ENCODE data around the gene NKG7.

The NKG7 gene

GRCh38 chr19:51389143-51389542 is 16.7 kb upstream of the NKG7 start:
- no peak overlapping the region for H3K4me3 ChIP-seq (ENCODE audit: low read depth, low read length)
- DNase-seq (ENCODE audit: low read depth) = no peak
- no peak for TF ChIP-seq CTCF (IDR thresholded peaks at IDR 0.05; ENCODE audit: insufficient read depth, low read depth, low read length, missing control alignments)

- DNase-seq (ENCODE audit: low read depth) = no peak
- TF ChIP-seq CTCF (IDR thresholded peaks at IDR 0.05; ENCODE audit: insufficient read depth, low read depth, low read length, missing control alignments) = no peak
- no peak within 1 kb of the TSS for H3K4me3 ChIP-seq (ENCODE audit: low read depth, low read length)
These were observed 15.5 kb upstream of the NKG7 start, which contains the start of gene LIM2 for GRCh38 chr19:51387924-51388389. Gene LIM2 (minus strand): TSS chr19:51387974. CDS start chr19:51387443, 531 bp downstream.

GRCh38 chr19:51386882-51387520 is 14.5 kb upstream of the NKG7 start:
- DNase-seq (ENCODE audit: low read depth) = no peak
- H3K4me3 ChIP-seq (ENCODE audit: low read depth, low read length) = no peak overlapping the region

GRCh38 chr19:51382004-51382403 is 9.6 kb upstream of the NKG7 start:
- no peak for TF ChIP-seq CTCF (IDR thresholded peaks at IDR 0.05; ENCODE audit: insufficient read depth, low read depth, low read length, missing control alignments)
- H3K4me3 ChIP-seq (ENCODE audit: low read depth, low read length) = no peak overlapping the region
- no peak for DNase-seq (ENCODE audit: low read depth)

More at GRCh38 chr19:51386882-51387520, 14.5 kb upstream of the NKG7 start:
- TF ChIP-seq CTCF (IDR thresholded peaks at IDR 0.05; ENCODE audit: insufficient read depth, low read depth, low read length, missing control alignments) = no peak

GRCh38 chr19:51380379-51380778 is 7.9 kb upstream of the NKG7 start:
- TF ChIP-seq CTCF (IDR thresholded peaks at IDR 0.05; ENCODE audit: insufficient read depth, low read depth, low read length, missing control alignments) = no peak
- H3K4me3 ChIP-seq (ENCODE audit: low read depth, low read length) = no peak overlapping the region
- no peak for DNase-seq (ENCODE audit: low read depth)

GRCh38 chr19:51377422-51377821 is 5.0 kb upstream of the NKG7 start:
- TF ChIP-seq CTCF (IDR thresholded peaks at IDR 0.05; ENCODE audit: insufficient read depth, low read depth, low read length, missing control alignments) = no peak
- no peak for DNase-seq (ENCODE audit: low read depth)
- H3K4me3 ChIP-seq (ENCODE audit: low read depth, low read length) = no peak overlapping the region
